HEK293 (cell line): ENCODE results near the gene MVB12B.

ENCODE experiments used
- CTCF ChIP-seq: fragments of 450-650 bp; formaldehyde crosslinking; IDR thresholded peaks from 2 replicates; pipeline ENCODE4 v1.5.1; 2016; ENCODE audit warnings: missing biosample characterization, missing genetic modification characterization
- ZBTB48 ChIP-seq: fragments of 450-650 bp; formaldehyde crosslinking; IDR thresholded peaks from 2 replicates; pipeline ENCODE4 v1.5.1; 2016; ENCODE audit warnings: missing biosample characterization, missing genetic modification characterization
- ZNF140 ChIP-seq: fragments of 450-650 bp; formaldehyde crosslinking; IDR thresholded peaks from 2 replicates; pipeline ENCODE4 v1.5.1; 2016; ENCODE audit warnings: missing biosample characterization, missing genetic modification characterization
- ZNF239 ChIP-seq: fragments of 450-650 bp; formaldehyde crosslinking; IDR thresholded peaks from 2 replicates; pipeline ENCODE4 v1.5.1; 2016; ENCODE audit warnings: missing biosample characterization, missing genetic modification characterization

GRCh38 chr9:126468141-126468825 is 141.7 kb downstream of the MVB12B start:
- TF ChIP-seq ZNF140 (tag by site-specific recombination) (no peak), ZBTB48 (tag by site-specific recombination) (no peak), CTCF (tag by site-specific recombination) (no peak), ZNF239 (tag by site-specific recombination) (no peak)
